Cardiac muscle cell (in vitro differentiated cells and primary cell): Measurements from ENCODE around the gene ALG13. TPM values are rescaled to one million over a fixed set of nuclear protein-coding genes. Genes with fewer than 3 reads are reported as not detected.
A peak's percentile ranks its signal among the peaks of the same experiment; 100 is the strongest.

Experiments
- DNase-seq, 2 donors: peaks; one replicate each; pipeline versions ENCODE4 v3.0.0 to v3.0.0-alpha.2; 2010 to 2017; ENCODE audit warnings: low read depth in 1 of 2, low spot score in 1 of 2
- H3K27ac ChIP-seq: fragments of 200-600 bp; sonication (generic); 2 replicates; pipeline ENCODE4 v1.5.1; 2016
- H3K27me3 ChIP-seq: fragments of 200-600 bp; sonication (generic); 2 replicates; pipeline ENCODE4 v1.6.0; 2016; ENCODE audit warnings: control low read depth
- H3K36me3 ChIP-seq: fragments of 200-600 bp; sonication (generic); 2 replicates; pipeline ENCODE4 v1.5.1; 2016; ENCODE audit warnings: control low read depth
- H3K4me1 ChIP-seq: fragments of 200-600 bp; sonication (generic); 2 replicates; pipeline ENCODE4 v1.8.1; 2017; ENCODE audit warnings: low read depth, mild to moderate bottlenecking, mixed run types
- H3K4me3 ChIP-seq: fragments of 200-600 bp; sonication (generic); 2 replicates; pipeline ENCODE4 v1.5.1; 2016; ENCODE audit warnings: mild to moderate bottlenecking
- H3K9me3 ChIP-seq: fragments of 200-600 bp; sonication (generic); 2 replicates; pipeline ENCODE4 v1.5.1; 2017; ENCODE audit warnings: low read depth, mild to moderate bottlenecking, control low read depth
- polyA plus RNA-seq: library from polyadenylated mRNA; unstranded; fragments of >200 nt; fragmentation: Nextera tagmentation; extraction: Ambion mirVana; gene quantifications from 2 replicates; pipeline ENCODE4 v1.2.1, GENCODE V29; 2016
- total RNA-seq: library from RNA; depleted of rRNA; stranded (reverse); fragments of >200 nt; gene quantifications from 2 replicates; pipeline ENCODE4 v1.2.3, GENCODE V29; 2016
- TF ChIP-seq, protein P1 (sequence below): IDR thresholded peaks from 2 replicates; pipeline ENCODE4 v1.5.1; 2012; ENCODE audit warnings: low read depth, mild to moderate bottlenecking, low read length

Gene ALG13
- total and polyA plus RNA-seq, 2 experiments from 2014 or later = 33.5 to 48.9 TPM

DNA sequence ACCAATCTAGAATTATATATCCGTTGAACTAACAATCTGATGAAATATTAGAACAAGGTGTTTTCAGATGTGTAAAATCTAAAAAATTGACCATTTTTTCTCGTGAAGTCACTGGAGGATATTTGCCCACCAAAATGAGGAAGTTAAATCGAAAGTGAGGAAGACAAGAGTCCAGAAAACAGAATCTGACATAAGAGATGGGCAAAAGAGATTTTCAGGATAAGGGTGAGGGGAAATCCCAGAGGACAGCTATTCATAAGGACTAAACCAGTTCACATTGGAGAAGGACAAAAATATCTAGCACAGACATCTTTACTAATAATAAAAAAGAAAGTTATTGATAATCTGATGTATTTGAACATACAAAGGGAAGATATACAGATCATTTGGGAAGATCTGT lies 18.7 kb upstream of the ALG13 start:
- H3K27ac ChIP-seq = no peak overlapping the region
- no peaks in the 10 kb centered on the region for H3K4me1 ChIP-seq
- H3K27me3 ChIP-seq = no peaks in the 10 kb centered on the region
- TF ChIP-seq, protein P1, sequence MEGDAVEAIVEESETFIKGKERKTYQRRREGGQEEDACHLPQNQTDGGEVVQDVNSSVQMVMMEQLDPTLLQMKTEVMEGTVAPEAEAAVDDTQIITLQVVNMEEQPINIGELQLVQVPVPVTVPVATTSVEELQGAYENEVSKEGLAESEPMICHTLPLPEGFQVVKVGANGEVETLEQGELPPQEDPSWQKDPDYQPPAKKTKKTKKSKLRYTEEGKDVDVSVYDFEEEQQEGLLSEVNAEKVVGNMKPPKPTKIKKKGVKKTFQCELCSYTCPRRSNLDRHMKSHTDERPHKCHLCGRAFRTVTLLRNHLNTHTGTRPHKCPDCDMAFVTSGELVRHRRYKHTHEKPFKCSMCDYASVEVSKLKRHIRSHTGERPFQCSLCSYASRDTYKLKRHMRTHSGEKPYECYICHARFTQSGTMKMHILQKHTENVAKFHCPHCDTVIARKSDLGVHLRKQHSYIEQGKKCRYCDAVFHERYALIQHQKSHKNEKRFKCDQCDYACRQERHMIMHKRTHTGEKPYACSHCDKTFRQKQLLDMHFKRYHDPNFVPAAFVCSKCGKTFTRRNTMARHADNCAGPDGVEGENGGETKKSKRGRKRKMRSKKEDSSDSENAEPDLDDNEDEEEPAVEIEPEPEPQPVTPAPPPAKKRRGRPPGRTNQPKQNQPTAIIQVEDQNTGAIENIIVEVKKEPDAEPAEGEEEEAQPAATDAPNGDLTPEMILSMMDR = no peak
- H3K36me3 ChIP-seq = no peaks in the 10 kb centered on the region
- no peaks in the 10 kb centered on the region for H3K9me3 ChIP-seq
- no peak overlapping the region for H3K4me3 ChIP-seq
- DNase-seq = no peak

GRCh38 chrX:111671668-111672067 lies 9.3 kb upstream of the ALG13 start:
- Histone ChIP-seq H3K9me3 (no peaks in the 10 kb centered on the region), H3K4me3 (no peak overlapping the region), H3K27me3 (no peaks in the 10 kb centered on the region), H3K36me3 (no peaks in the 10 kb centered on the region), H3K27ac (no peak overlapping the region), H3K4me1 (no peaks in the 10 kb centered on the region)
- TF ChIP-seq, protein P1 = no peak
- peak in 1 of 2 donors; percentile 21 for DNase-seq

DNA sequence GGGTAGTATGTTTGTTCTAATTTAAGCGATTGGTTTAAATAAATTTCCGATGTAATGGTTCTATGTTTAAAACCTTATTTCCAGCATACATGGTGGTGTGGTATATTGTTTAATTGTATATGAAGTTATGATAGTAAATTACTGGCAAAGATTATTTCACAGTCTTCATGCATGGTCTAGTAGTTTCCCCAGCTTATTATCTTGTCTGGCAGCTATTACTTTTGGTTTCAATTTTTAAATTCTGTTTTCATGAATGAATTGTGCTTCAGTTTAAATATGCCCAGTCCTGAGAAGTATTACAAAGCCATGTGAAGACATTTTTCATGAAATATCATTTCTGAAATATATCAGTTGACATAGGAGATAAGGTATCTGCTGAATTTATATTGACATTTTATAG lies 6.3 kb downstream of the ALG13 start:
- Histone ChIP-seq H3K27me3 (no peaks in the 10 kb centered on the region), H3K27ac (no peak overlapping the region), H3K4me3 (no peak overlapping the region), H3K9me3 (no peaks in the 10 kb centered on the region), H3K36me3 (peaks cover 34% of the 10 kb centered on the region), H3K4me1 (no peaks in the 10 kb centered on the region)
- DNase-seq = no peak
- TF ChIP-seq, protein P1 = no peak

DNA sequence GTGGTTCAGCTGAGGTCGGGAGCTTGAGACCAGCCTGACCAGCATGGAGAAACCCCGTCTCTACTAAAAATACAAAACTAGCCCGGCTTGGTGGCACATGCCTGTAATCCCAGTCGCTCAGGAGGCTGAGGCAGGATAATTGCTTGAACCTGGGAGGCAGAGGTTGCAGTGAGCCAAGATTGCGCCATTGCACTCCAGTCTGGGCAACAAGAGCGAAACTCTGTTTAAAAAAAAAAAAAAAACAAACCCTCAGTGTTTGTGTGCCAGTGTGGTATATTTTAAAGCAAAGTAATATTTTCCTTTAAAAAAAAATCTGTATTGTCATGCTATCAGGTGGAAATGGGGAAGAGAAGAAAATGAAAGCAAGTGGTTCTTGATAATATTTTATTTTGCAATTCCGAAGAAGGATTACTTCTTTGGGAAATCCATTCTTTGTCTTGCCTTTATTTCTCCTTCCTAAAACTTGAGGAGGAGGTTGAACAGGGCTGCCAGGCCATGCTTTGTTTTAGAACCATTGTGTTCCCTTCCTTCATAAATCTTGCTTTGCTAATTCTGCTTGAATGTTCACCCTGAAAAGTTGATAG lies 14.4 kb downstream of the ALG13 start:
- no peaks in the 10 kb centered on the region for H3K9me3 ChIP-seq
- H3K4me1 ChIP-seq = no peaks in the 10 kb centered on the region
- H3K27me3 ChIP-seq = no peaks in the 10 kb centered on the region
- H3K4me3 ChIP-seq = no peak overlapping the region
- TF ChIP-seq, protein P1 = no peak
- no peaks in the 10 kb centered on the region for H3K36me3 ChIP-seq
- no peak overlapping the region for H3K27ac ChIP-seq
- no peak for DNase-seq

DNA sequence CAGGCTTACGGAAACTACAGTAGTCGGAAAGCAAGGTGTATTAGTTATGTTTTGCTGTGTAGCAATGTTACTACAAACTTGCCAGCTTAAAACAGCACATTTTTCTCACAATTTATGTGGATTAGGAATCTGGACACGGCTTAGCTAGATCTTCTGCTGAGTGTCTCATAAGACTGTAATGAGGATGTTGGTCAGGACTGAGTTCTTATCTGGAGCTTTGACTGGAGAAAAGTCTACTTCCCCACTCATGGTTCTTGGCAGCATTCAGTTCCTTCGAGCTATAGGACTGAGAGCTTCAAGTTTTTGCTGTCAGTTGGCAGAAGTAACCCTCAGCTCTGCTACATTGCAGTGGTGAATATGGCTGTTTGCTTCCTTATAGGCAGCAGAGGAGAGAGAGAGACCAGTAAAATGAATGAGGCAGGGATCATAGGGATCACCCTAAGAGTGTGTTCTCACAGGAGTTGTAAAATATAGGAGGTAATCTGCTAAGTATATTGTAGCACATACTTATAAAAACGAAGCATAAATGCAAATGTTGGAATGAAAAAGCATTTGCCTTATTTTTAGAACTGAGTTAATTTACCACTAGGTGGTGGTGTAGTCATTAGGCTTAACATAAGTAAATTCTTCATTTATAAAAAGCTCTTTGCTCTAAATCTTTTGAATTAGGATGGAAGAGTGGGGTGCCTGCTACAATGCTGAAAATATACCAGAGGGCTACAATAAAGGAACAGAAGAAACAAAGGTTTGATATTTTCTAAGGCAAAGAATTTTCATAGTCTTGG lies 38.6 kb downstream of the ALG13 start:
- H3K4me3 ChIP-seq = no peak overlapping the region
- no peaks in the 10 kb centered on the region for H3K9me3 ChIP-seq
- no peaks in the 10 kb centered on the region for H3K4me1 ChIP-seq
- DNase-seq = peak in 1 of 2 donors; percentile 33
- TF ChIP-seq, protein P1 = peak; percentile 24
- peak overlapping the region; percentile 59 for H3K27ac ChIP-seq
- H3K36me3 ChIP-seq = peaks cover 5% of the 10 kb centered on the region
- H3K27me3 ChIP-seq = no peaks in the 10 kb centered on the region
